Esophagus squamous epithelium (tissue), 4 donors: ENCODE measurements around the gene ARFGAP3.

ENCODE experiments used
- POLR2A ChIP-seq, 4 donors: fragments of 450-650 bp; IDR thresholded peaks; one replicate each; pipeline ENCODE4 v1.6.1; 2017; ENCODE audit warnings: antibody characterized with exemption in 4 of 4, mild to moderate bottlenecking in 4 of 4, moderate library complexity in 3 of 4
- TF ChIP-seq, protein P1 (sequence below), 6 experiments: fragments of 450-650 bp in 4 of 6; fragments of 200-600 bp in 2 of 6; sonication (generic) in 2 of 6; IDR thresholded peaks; one replicate each; pipeline ENCODE4 v1.5.1; 2016 to 2019; ENCODE audit warnings: antibody characterized with exemption in 6 of 6, mild to moderate bottlenecking in 4 of 6, moderate library complexity in 4 of 6

DNA sequence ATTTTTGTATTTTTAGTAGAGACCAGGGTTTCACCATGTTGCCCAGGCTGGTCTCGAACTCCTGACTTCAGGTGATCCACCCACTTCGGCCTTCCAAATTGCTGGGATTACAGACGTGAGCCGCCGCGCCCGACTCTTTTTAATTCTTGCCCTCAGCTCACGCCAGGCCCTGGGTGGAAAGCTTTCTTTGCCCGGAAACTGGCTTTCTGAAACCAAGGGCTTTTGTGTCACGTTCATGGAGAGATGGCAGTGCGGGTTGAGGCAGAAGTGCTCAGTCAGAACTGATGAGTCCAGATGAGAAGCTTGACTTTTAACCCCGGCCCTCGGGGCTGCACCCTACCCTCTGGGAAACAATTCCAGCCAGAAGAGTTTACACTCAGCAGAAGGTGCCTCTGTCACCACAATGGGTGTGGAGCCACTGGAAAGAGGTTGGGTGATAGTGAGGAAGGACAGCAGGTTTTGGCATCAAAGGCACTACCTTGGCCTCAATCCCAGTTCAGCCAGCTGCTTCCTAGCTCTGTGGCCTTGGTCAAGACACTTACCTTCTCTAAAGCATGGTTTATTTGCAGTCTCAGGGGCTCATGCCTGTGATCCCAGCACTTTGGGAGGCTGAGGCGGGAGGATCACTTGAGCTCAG, 890 bp upstream of the ARFGAP3 start:
- TF ChIP-seq, protein P1, sequence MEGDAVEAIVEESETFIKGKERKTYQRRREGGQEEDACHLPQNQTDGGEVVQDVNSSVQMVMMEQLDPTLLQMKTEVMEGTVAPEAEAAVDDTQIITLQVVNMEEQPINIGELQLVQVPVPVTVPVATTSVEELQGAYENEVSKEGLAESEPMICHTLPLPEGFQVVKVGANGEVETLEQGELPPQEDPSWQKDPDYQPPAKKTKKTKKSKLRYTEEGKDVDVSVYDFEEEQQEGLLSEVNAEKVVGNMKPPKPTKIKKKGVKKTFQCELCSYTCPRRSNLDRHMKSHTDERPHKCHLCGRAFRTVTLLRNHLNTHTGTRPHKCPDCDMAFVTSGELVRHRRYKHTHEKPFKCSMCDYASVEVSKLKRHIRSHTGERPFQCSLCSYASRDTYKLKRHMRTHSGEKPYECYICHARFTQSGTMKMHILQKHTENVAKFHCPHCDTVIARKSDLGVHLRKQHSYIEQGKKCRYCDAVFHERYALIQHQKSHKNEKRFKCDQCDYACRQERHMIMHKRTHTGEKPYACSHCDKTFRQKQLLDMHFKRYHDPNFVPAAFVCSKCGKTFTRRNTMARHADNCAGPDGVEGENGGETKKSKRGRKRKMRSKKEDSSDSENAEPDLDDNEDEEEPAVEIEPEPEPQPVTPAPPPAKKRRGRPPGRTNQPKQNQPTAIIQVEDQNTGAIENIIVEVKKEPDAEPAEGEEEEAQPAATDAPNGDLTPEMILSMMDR (IDR thresholded peaks at IDR 0.05): no peak
- no peak for TF ChIP-seq POLR2A (IDR thresholded peaks at IDR 0.05)
